DMS53 treated with DMSO at 0.1 percent for 48 hours (cell line): Measurements from ENCODE around the gene CHAF1A.

ENCODE experiments used
- DNase-seq: peaks from one replicate; lab custom pipeline; 2025; ENCODE audit not compliant: unreplicated experiment; lab: John Stamatoyannopoulos, UW

The CHAF1A gene

GRCh38 chr19:4379383-4380253, 22.8 kb upstream of the CHAF1A start:
- no peak for DNase-seq

- DNase-seq = no peak
Observed at GRCh38 chr19:4380254-4380727, 22.1 kb upstream of the CHAF1A start.

- DNase-seq = no peak
Observed at GRCh38 chr19:4385291-4386040, 17.0 kb upstream of the CHAF1A start.

- no peak for DNase-seq
Observed at GRCh38 chr19:4386041-4386782, 16.2 kb upstream of the CHAF1A start.

GRCh38 chr19:4388337-4389063, 13.9 kb upstream of the CHAF1A start:
- no peak for DNase-seq

GRCh38 chr19:4389064-4389375, 13.4 kb upstream of the CHAF1A start:
- DNase-seq = no peak

- DNase-seq = no peak
Observed at GRCh38 chr19:4389511-4390016, 12.9 kb upstream of the CHAF1A start.

- DNase-seq = no peak
Observed at GRCh38 chr19:4390017-4390566, 12.3 kb upstream of the CHAF1A start.

- DNase-seq = no peak
Observed at GRCh38 chr19:4390567-4391305, 11.7 kb upstream of the CHAF1A start.

GRCh38 chr19:4391306-4391693, 11.1 kb upstream of the CHAF1A start:
- no peak for DNase-seq

GRCh38 chr19:4391701-4392483, 10.5 kb upstream of the CHAF1A start:
- no peak for DNase-seq

- DNase-seq = no peak
Observed at GRCh38 chr19:4393947-4394590, 8.4 kb upstream of the CHAF1A start.

- no peak for DNase-seq
Observed at GRCh38 chr19:4396949-4397783, 5.3 kb upstream of the CHAF1A start.

- DNase-seq = no peak
Observed at GRCh38 chr19:4399812-4400134, 2.7 kb upstream of the CHAF1A start.

- DNase-seq = peak; percentile 73
Observed at GRCh38 chr19:4400135-4400936, 2.1 kb upstream of the CHAF1A start, which contains the start of gene SH3GL1. SH3GL1 (minus strand) TSS chr19:4400547; CDS start chr19:4400368, 179 bp downstream.

GRCh38 chr19:4401769-4402170, 670 bp upstream of the CHAF1A start:
- DNase-seq = no peak
